Astrocyte of the hippocampus (primary cell): ENCODE data around the gene USP43.

Source experiments
- DNase-seq: peaks from one replicate; pipeline ENCODE4 v3.0.0; 2011; ENCODE audit warnings: low read depth, low spot score

USP43 gene

GRCh38 chr17:9772658-9773057 is 127.3 kb downstream of the USP43 start:
- no peak for DNase-seq

- DNase-seq = no peak
Measured at GRCh38 chr17:9776911-9777310, 131.6 kb downstream of the USP43 start.
